SK-N-SH (cell line): ENCODE measurements around the gene LPIN1. TPM values are rescaled to one million over a fixed set of nuclear protein-coding genes. Genes with fewer than 3 reads are reported as not detected.

Experiments used
- CTCF ChIA-PET: fragments of 300-600, 350-600 bp; formaldehyde crosslinking; extraction: SDS; loops from one replicate; lab custom pipeline; 2021; lab: Yijun Ruan, JAX
- POLR2A ChIA-PET: fragments of 350-600 bp; sonication (Branson Sonifier 250); formaldehyde crosslinking; extraction: SDS; loops from one replicate; lab custom pipeline; 2020; ENCODE audit warnings: antibody characterized with exemption, inconsistent platforms; lab: Yijun Ruan, JAX
- DNase-seq: peaks from one replicate; pipeline ENCODE4 v3.0.0; 2012
- H2AFZ ChIP-seq: fragments of 200-600 bp; sonication (generic); 2 replicates; pipeline ENCODE4 v1.8.1; 2016; ENCODE audit warnings: antibody characterized with exemption, mild to moderate bottlenecking, low read depth
- H3F3A ChIP-seq: fragments of 200-600 bp; sonication (generic); replicated peaks from 2 replicates; pipeline ENCODE3; 2016; ENCODE audit warnings: antibody characterized with exemption, mild to moderate bottlenecking; ENCODE audit not compliant: insufficient read depth
- H3K27ac ChIP-seq, 2 experiments: fragments of 200-500 bp in 1 of 2; fragments of 200-600 bp in 1 of 2; sonication (Bioruptor generic) in 1 of 2; sonication (generic), shearing (Covaris generic) in 1 of 2; 2 replicates each; pipeline versions ENCODE4 v1.5.1 to v1.6.1; 2014 to 2016; ENCODE audit warnings: low read depth in 2 of 2, inconsistent platforms in 1 of 2, low read length in 1 of 2, mild to moderate bottlenecking in 1 of 2, mixed read lengths in 1 of 2
- H3K27me3 ChIP-seq: fragments of 200-600 bp; sonication (generic), shearing (Covaris generic); 2 replicates; pipeline ENCODE4 v1.6.1; 2016; ENCODE audit warnings: mixed run types; ENCODE audit not compliant: insufficient read depth
- H3K36me3 ChIP-seq, 2 experiments: fragments of 200-500 bp in 1 of 2; fragments of 200-600 bp in 1 of 2; sonication (Bioruptor generic) in 1 of 2; sonication (generic) in 1 of 2; replicated peaks in 1 of 2; 2 replicates each; pipeline versions ENCODE3 to v1.5.1; 2014 to 2016; ENCODE audit warnings: low read length in 1 of 2, mild to moderate bottlenecking in 1 of 2; ENCODE audit not compliant: insufficient read depth in 2 of 2, control insufficient read depth in 1 of 2
- H3K4me1 ChIP-seq, 2 experiments: fragments of 200-500 bp in 1 of 2; fragments of 200-600 bp in 1 of 2; sonication (Bioruptor generic) in 1 of 2; sonication (generic), shearing (Covaris generic) in 1 of 2; 2 replicates each; pipeline versions ENCODE4 v1.5.1 to v1.6.1; 2014 to 2016; ENCODE audit warnings: low read depth in 1 of 2, low read length in 1 of 2, mixed run types in 1 of 2; ENCODE audit not compliant: insufficient read depth in 2 of 2, control insufficient read depth in 1 of 2
- H3K4me2 ChIP-seq: fragments of 200-600 bp; sonication (generic), shearing (Covaris generic); 2 replicates; pipeline ENCODE4 v1.6.1; 2017; ENCODE audit warnings: mixed run types
- H3K4me3 ChIP-seq, 2 experiments: fragments of 200-500 bp in 1 of 2; fragments of 200-600 bp in 1 of 2; sonication (Bioruptor generic) in 1 of 2; sonication (generic), shearing (Covaris generic) in 1 of 2; 2 replicates each; pipeline versions ENCODE4 v1.5.1 to v1.8.1; 2014 to 2016; ENCODE audit warnings: low read depth in 2 of 2, inconsistent platforms in 1 of 2, low read length in 1 of 2, mild to moderate bottlenecking in 1 of 2, mixed read lengths in 1 of 2, moderate library complexity in 1 of 2
- H3K79me2 ChIP-seq: fragments of 200-600 bp; sonication (generic); 2 replicates; pipeline ENCODE4 v1.8.1; 2017; ENCODE audit warnings: mild to moderate bottlenecking; ENCODE audit not compliant: insufficient read depth
- H3K9ac ChIP-seq: fragments of 200-600 bp; sonication (generic); 2 replicates; pipeline ENCODE4 v1.6.1; 2017; ENCODE audit warnings: mixed run types
- H3K9me2 ChIP-seq: fragments of 200-600 bp; sonication (generic); 2 replicates; pipeline ENCODE4 v1.6.1; 2017; ENCODE audit warnings: mixed run types
- H3K9me3 ChIP-seq: fragments of 200-600 bp; sonication (generic); 2 replicates; pipeline ENCODE4 v1.6.1; 2017; ENCODE audit warnings: mixed run types, mild to moderate bottlenecking, moderate library complexity
- H4K20me1 ChIP-seq: fragments of 200-600 bp; sonication (generic); 2 replicates; pipeline ENCODE4 v1.6.1; 2017; ENCODE audit warnings: mild to moderate bottlenecking, mixed run types; ENCODE audit not compliant: insufficient read depth
- CHD2 ChIP-seq: fragments of 150-350 bp; IDR thresholded peaks from 2 replicates; pipeline ENCODE4 v1.6.1; 2018; ENCODE audit warnings: low read length; ENCODE audit not compliant: partially characterized antibody
- CTCF ChIP-seq: fragments of 200-600 bp; sonication (generic); IDR thresholded peaks from 2 replicates; pipeline ENCODE4 v1.6.1; 2017; ENCODE audit warnings: antibody characterized with exemption, mild to moderate bottlenecking, moderate library complexity
- ELF1 ChIP-seq: IDR thresholded peaks from 2 replicates; pipeline ENCODE4 v1.4.0; 2012
- EZH2phosphoT487 ChIP-seq: fragments of 200-600 bp; sonication (generic); IDR thresholded peaks from 2 replicates; pipeline ENCODE4 v1.6.1; 2017; ENCODE audit warnings: low read depth, mixed run types, mild to moderate bottlenecking, antibody characterized with exemption, moderate library complexity, borderline replicate concordance
- GATA2 ChIP-seq: sonication (generic); formaldehyde crosslinking; IDR thresholded peaks from 2 replicates; pipeline ENCODE4 v1.5.0; 2020; ENCODE audit warnings: mild to moderate bottlenecking, missing genetic modification reagents
- JUND ChIP-seq: IDR thresholded peaks from 2 replicates; pipeline ENCODE4 v1.4.0; 2012
- MEF2A ChIP-seq: IDR thresholded peaks from 2 replicates; pipeline ENCODE4 v1.4.0; 2012; ENCODE audit warnings: low read depth, borderline replicate concordance
- MXI1 ChIP-seq: IDR thresholded peaks from 2 replicates; pipeline ENCODE4 v1.6.1; 2012; ENCODE audit warnings: mild to moderate bottlenecking, low read depth, low read length, improper control_type of control experiment
- NFIC ChIP-seq: IDR thresholded peaks from 2 replicates; pipeline ENCODE4 v1.4.0; 2012; ENCODE audit warnings: borderline replicate concordance
- POLR2AphosphoS5 ChIP-seq: IDR thresholded peaks from 2 replicates; pipeline ENCODE4 v1.6.1; 2012; ENCODE audit warnings: low read depth, low read length
- REST ChIP-seq: IDR thresholded peaks from 2 replicates; pipeline ENCODE4 v1.6.1; 2012; ENCODE audit warnings: mild to moderate bottlenecking, low read depth, low read length, moderate library complexity
- RFX5 ChIP-seq: IDR thresholded peaks from 2 replicates; pipeline ENCODE4 v1.6.1; 2012; ENCODE audit warnings: mild to moderate bottlenecking, improper control_type of control experiment, low read length
- RXRA ChIP-seq: IDR thresholded peaks from 2 replicates; pipeline ENCODE4 v1.4.0; 2012; ENCODE audit warnings: low read depth, mild to moderate bottlenecking, borderline replicate concordance
- SIN3A ChIP-seq: IDR thresholded peaks from 2 replicates; pipeline ENCODE4 v1.6.1; 2012; ENCODE audit warnings: low read depth, mild to moderate bottlenecking, low read length, moderate library complexity, borderline replicate concordance
- SMC3 ChIP-seq: IDR thresholded peaks from 2 replicates; pipeline ENCODE4 v1.6.1; 2012; ENCODE audit warnings: low read depth, low read length, improper control_type of control experiment
- TCF12 ChIP-seq: IDR thresholded peaks from 2 replicates; pipeline ENCODE4 v1.4.0; 2012
- YY1 ChIP-seq: IDR thresholded peaks from 2 replicates; pipeline ENCODE4 v1.4.0; 2012; ENCODE audit warnings: low read depth, mild to moderate bottlenecking
- ZBTB33 ChIP-seq: IDR thresholded peaks from 2 replicates; pipeline ENCODE4 v1.4.0; 2012; ENCODE audit warnings: low read depth, borderline replicate concordance
- WGBS: methylation state at CpG from one replicate; pipeline ENCODE4 v1.1.6; 2017; ENCODE audit warnings: low lambda C conversion rate; 5-methylcytosine and 5-hydroxymethylcytosine counted together
- polyA plus RNA-seq, 3 experiments: library from polyadenylated mRNA; depleted of rRNA; stranded (reverse); fragments of >200 nt; gene quantifications; 2 replicates each; pipeline ENCODE4 v1.2.3, GENCODE V29; 2012
- TF ChIP-seq, protein P1 (sequence below): IDR thresholded peaks from 2 replicates; pipeline ENCODE4 v1.4.0; 2012; ENCODE audit warnings: low read depth
- TF ChIP-seq, protein P2 (sequence below): fragments of 150-350 bp; IDR thresholded peaks from 2 replicates; pipeline ENCODE4 v1.6.1; 2017; ENCODE audit warnings: antibody characterized with exemption, low read length, low read depth, borderline replicate concordance

LPIN1 gene
- polyA plus RNA-seq, 1 of the 3 experiments (the other 2 are of a cell fraction) = 22.1 TPM

GRCh38 chr2:11836647-11837219 lies 90.3 kb downstream of the LPIN1 start:
- TF ChIP-seq YY1 (no peak), SIN3A (no peak), JUND (no peak), ELF1 (no peak), GATA2 (CRISPR knock-in tag) (no peak), EZH2phosphoT487 (no peak), CHD2 (no peak), RXRA (no peak), POLR2AphosphoS5 (no peak), RFX5 (no peak), NFIC (no peak), SMC3 (no peak), CTCF (no peak), TCF12 (no peak), ZBTB33 (no peak), REST (no peak), MXI1 (no peak), MEF2A (no peak)
- TF ChIP-seq, protein P1, sequence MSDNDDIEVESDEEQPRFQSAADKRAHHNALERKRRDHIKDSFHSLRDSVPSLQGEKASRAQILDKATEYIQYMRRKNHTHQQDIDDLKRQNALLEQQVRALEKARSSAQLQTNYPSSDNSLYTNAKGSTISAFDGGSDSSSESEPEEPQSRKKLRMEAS = no peak
- TF ChIP-seq, protein P2, sequence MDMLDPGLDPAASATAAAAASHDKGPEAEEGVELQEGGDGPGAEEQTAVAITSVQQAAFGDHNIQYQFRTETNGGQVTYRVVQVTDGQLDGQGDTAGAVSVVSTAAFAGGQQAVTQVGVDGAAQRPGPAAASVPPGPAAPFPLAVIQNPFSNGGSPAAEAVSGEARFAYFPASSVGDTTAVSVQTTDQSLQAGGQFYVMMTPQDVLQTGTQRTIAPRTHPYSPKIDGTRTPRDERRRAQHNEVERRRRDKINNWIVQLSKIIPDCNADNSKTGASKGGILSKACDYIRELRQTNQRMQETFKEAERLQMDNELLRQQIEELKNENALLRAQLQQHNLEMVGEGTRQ = no peak
- TF ChIP-seq, all 33 proteins: peak for 0
- Histone ChIP-seq H3K79me2 (no peaks in the 10 kb centered on the region), H3K9me2 (no peaks in the 10 kb centered on the region), H3K9me3 (no peaks in the 10 kb centered on the region), H3K9ac (no peak overlapping the region), H3K36me3 (no peaks in the 10 kb centered on the region), H3K4me2 (no peak overlapping the region), H3K27me3 (no peaks in the 10 kb centered on the region), H3K4me3 (no peak overlapping the region), H2AFZ (no peak overlapping the region), H3K27ac (no peak overlapping the region), H3K4me1 (peaks cover 10 to 15% of the 10 kb centered on the region in 2 experiments; a peak in 2 of 4 replicates), H4K20me1 (no peaks in the 10 kb centered on the region), H3F3A (peaks cover 6% of the 10 kb centered on the region)
- POLR2A ChIA-PET = no interaction called here
- no peak for DNase-seq
- WGBS = 85% methylated on average over 7 of the region's 7 CpGs
- CTCF ChIA-PET = no interaction called here
